GM12878 (cell line): ENCODE measurements around the gene USPL1. TPM values are rescaled to one million over a fixed set of nuclear protein-coding genes. Genes with fewer than 3 reads are reported as not detected.

ENCODE experiments used
- ATAC-seq: fragments of 200-7000 bp; cut with Tn5 transposase; 3 replicates; pipeline ENCODE4 v1.9.1; 2020; ENCODE audit warnings: mild to moderate bottlenecking, moderate library complexity
- BruUV-seq: library from RNA; stranded (reverse); fragments of 400-500 nt; replicated peaks from 2 replicates; lab custom pipeline; 2021; lab: Mats Ljungman, UMichigan
- CTCF ChIA-PET: fragments of 300-600 bp; sonication (Branson Sonifier 250); formaldehyde crosslinking; extraction: SDS; loops from one replicate; lab custom pipeline; 2021; ENCODE audit warnings: inconsistent platforms; lab: Yijun Ruan, JAX
- POLR2A ChIA-PET: fragments of 350-600 bp; formaldehyde crosslinking; extraction: SDS; loops from one replicate; lab custom pipeline; 2021; ENCODE audit warnings: inconsistent platforms; lab: Charles Lee
- RAD21 ChIA-PET: fragments of 300-600 bp; sonication (Branson Sonifier 250); formaldehyde crosslinking; loops from one replicate; lab custom pipeline; 2023; ENCODE audit warnings: antibody characterized with exemption; ENCODE audit not compliant: unreplicated experiment; lab: Charles Lee
- SMC1A ChIA-PET: fragments of 300-600 bp; sonication (Branson Sonifier 250); formaldehyde crosslinking; loops from one replicate; lab custom pipeline; 2023; ENCODE audit not compliant: unreplicated experiment, uncharacterized antibody; lab: Charles Lee
- DNase-seq: peaks from one replicate; pipeline ENCODE4 v3.0.0-alpha.2; 2011; ENCODE audit warnings: low read depth, low spot score
- FAIRE-seq: peaks from 3 replicates; lab custom pipeline; 2011; peaks lifted over from hg19 to GRCh38; lab: Jason Lieb, UNC
- H2AFZ ChIP-seq: 2 replicates; pipeline ENCODE4 v1.6.0; 2011; ENCODE audit warnings: low read depth, low read length, control low read depth; ENCODE audit not compliant: control insufficient read depth
- H3K27ac ChIP-seq: 2 replicates; pipeline ENCODE4 v1.5.1; 2011; ENCODE audit warnings: control low read depth; ENCODE audit not compliant: control insufficient read depth, insufficient read depth
- H3K27me3 ChIP-seq, 2 experiments: replicated peaks in 1 of 2; 2 replicates each; pipeline versions ENCODE4 v1.6.0 to v1.6.1; 2011; ENCODE audit warnings: low read length in 1 of 2; ENCODE audit not compliant: control insufficient read depth in 2 of 2, insufficient read depth in 2 of 2
- H3K36me3 ChIP-seq, 2 experiments: 2 replicates each; pipeline ENCODE4 v1.5.1; 2011; ENCODE audit warnings: low read length in 1 of 2; ENCODE audit not compliant: control insufficient read depth in 2 of 2, insufficient read depth in 2 of 2
- H3K4me1 ChIP-seq: 2 replicates; pipeline ENCODE4 v1.6.1; 2011; ENCODE audit warnings: mild to moderate bottlenecking, low read length, moderate library complexity, mixed read lengths; ENCODE audit not compliant: control insufficient read depth, insufficient read depth
- H3K4me2 ChIP-seq: 2 replicates; pipeline ENCODE4 v1.6.0; 2011; ENCODE audit warnings: control low read depth; ENCODE audit not compliant: control insufficient read depth, insufficient read depth
- H3K4me3 ChIP-seq: fragments of 200-600 bp; sonication (generic); 2 replicates; pipeline ENCODE4 v1.5.1; 2016
- H3K79me2 ChIP-seq: 2 replicates; pipeline ENCODE4 v1.6.0; 2011; ENCODE audit warnings: low read length; ENCODE audit not compliant: control insufficient read depth, insufficient read depth
- H3K9ac ChIP-seq: 2 replicates; pipeline ENCODE4 v1.8.0; 2011; ENCODE audit warnings: low read length, control low read depth, mixed read lengths; ENCODE audit not compliant: control insufficient read depth, insufficient read depth
- H3K9me3 ChIP-seq: replicated peaks from 3 replicates; pipeline ENCODE4 v1.5.1; 2011; ENCODE audit warnings: mild to moderate bottlenecking, low read length; ENCODE audit not compliant: control insufficient read depth, insufficient read depth
- H4K20me1 ChIP-seq: 2 replicates; pipeline ENCODE4 v1.6.0; 2011; ENCODE audit not compliant: control insufficient read depth, insufficient read depth
- BCLAF1 ChIP-seq: fragments of 450-650 bp; IDR thresholded peaks from 2 replicates; pipeline ENCODE4 v1.6.1; 2017; ENCODE audit warnings: antibody characterized with exemption, mild to moderate bottlenecking, moderate library complexity
- GABPA ChIP-seq: IDR thresholded peaks from 2 replicates; pipeline ENCODE4 v1.6.1; 2014; ENCODE audit warnings: antibody characterized with exemption, low read depth, mild to moderate bottlenecking, inconsistent platforms
- SMC3 ChIP-seq: IDR thresholded peaks from 2 replicates; pipeline ENCODE4 v1.6.1; 2011; ENCODE audit warnings: low read length, improper control_type of control experiment, borderline replicate concordance
- ZNF592 ChIP-seq: fragments of 450-650 bp; IDR thresholded peaks from 2 replicates; pipeline ENCODE4 v1.6.1; 2017; ENCODE audit warnings: mild to moderate bottlenecking, moderate library complexity
- ZNF622 ChIP-seq: fragments of 450-650 bp; IDR thresholded peaks from 2 replicates; pipeline ENCODE4 v1.6.1; 2017; ENCODE audit warnings: mild to moderate bottlenecking, inconsistent platforms
- ZZZ3 ChIP-seq: IDR thresholded peaks from 2 replicates; pipeline ENCODE4 v1.6.1; 2011; ENCODE audit warnings: low read depth; ENCODE audit not compliant: control insufficient read depth, insufficient read length
- WGBS: methylation state at CpG from one replicate; pipeline ENCODE4 v1.1.6; 2016; ENCODE audit warnings: low lambda C conversion rate; ENCODE audit not compliant: insufficient replicate concordance, insufficient coverage; ENCODE audit errors: missing lambda C conversion rate; 5-methylcytosine and 5-hydroxymethylcytosine counted together
- in situ Hi-C: fragments of 300-500 bp; cut with MboI; formaldehyde crosslinking; loops from 9 replicates; pipeline ENCODE4 v1.14.3; 2018; ENCODE audit warnings: mixed read lengths
- intact Hi-C: fragments of 100-400 bp; cut with micrococcal nuclease; formaldehyde crosslinking; loops from one replicate; pipeline ENCODE4 v1.14.2; 2022; ENCODE audit not compliant: unreplicated experiment
- polyA plus RNA-seq, 11 experiments: library from polyadenylated mRNA; depleted of rRNA in 4 of 11; unstranded in 6 of 11; stranded (reverse) in 5 of 11; fragments of >200 nt; fragmentation: Nextera tagmentation in 4 of 11; fragmentation: Illumina TruSeq in 1 of 11; extraction: Ambion mirVana in 4 of 11; extraction: Trizol in 1 of 11; gene quantifications; 1 replicate in 1 of 11; 2 replicates in 10 of 11; pipeline versions ENCODE4 v1.2.1 to v1.2.3, GENCODE V29; 2011 to 2016; ENCODE audit warnings: inconsistent platforms in 2 of 11, missing spikeins in 2 of 11, low read depth in 1 of 11
- total RNA-seq, 4 experiments: library from RNA; depleted of rRNA in 3 of 4; stranded (reverse); fragments of >200 nt in 3 of 4; fragmentation: Illumina TruSeq in 1 of 4; extraction: Trizol in 1 of 4; gene quantifications; 2 replicates each; pipeline versions ENCODE4 v1.2.1 to v1.2.3, GENCODE V29; 2013 to 2021

The USPL1 gene
- total and polyA plus RNA-seq, 10 of the 15 experiments (the other 5 are each of a cell fraction or from before 2014, with no cell fraction given): 7.9 to 23.2 (median 15.8) TPM

GRCh38 chr13:30704596-30704995 is 86.9 kb downstream of the USPL1 start:
- no TSS peak for BruUV-seq
- in situ Hi-C loops: no loop called here
- Histone ChIP-seq H3K4me2 (no peak overlapping the region), H3K27me3 (peaks cover 0 to 2% of the 10 kb centered on the region in 2 experiments; a peak in 1 of 4 replicates), H3K4me3 (no peak overlapping the region), H3K4me1 (peaks cover 9% of the 10 kb centered on the region), H3K79me2 (no peaks in the 10 kb centered on the region), H3K27ac (no peak overlapping the region), H3K9me3 (no peaks in the 10 kb centered on the region), H2AFZ (no peak overlapping the region), H3K36me3 (no peaks in the 10 kb centered on the region), H4K20me1 (no peaks in the 10 kb centered on the region), H3K9ac (no peak overlapping the region)
- no peak for ATAC-seq
- no peak for DNase-seq
- ChIA-PET CTCF (interaction anchor here (0.8 kb wide), 1 partner anchor 23 kb away, joined by 3 read pairs; no protein-coding TSS in a partner anchor), SMC1A (interaction anchor here (0.8 to 1.9 kb wide), 5 partner anchors 8 to 48 kb away, joined by 3 to 7 read pairs (median 3); no protein-coding TSS in a partner anchor), RAD21 (interaction anchor here (2.7 kb wide), 1 partner anchor 92 kb away, joined by 5 read pairs; no protein-coding TSS in a partner anchor), POLR2A (no interaction called here)
- no peak for FAIRE-seq
- TF ChIP-seq GABPA (no peak), BCLAF1 (no peak), ZNF592 (no peak), ZZZ3 (no peak), SMC3 (no peak), ZNF622 (no peak)
- intact Hi-C loops: no loop called here
- 9% methylated on average over 6 of the region's 6 CpGs for WGBS
